Endothelial cell of umbilical vein (primary cell): Measurements from ENCODE around the gene TRIM64C.
"Not testable (repeated sequence)": the region's sequence is repeated elsewhere in the genome, so short reads cannot be mapped to it uniquely, and the experiment has no call there.

Experiments used
- EZH2 ChIP-seq: IDR thresholded peaks from 2 replicates; pipeline ENCODE4 v1.6.1; 2012; ENCODE audit warnings: borderline replicate concordance, low read depth, mild to moderate bottlenecking, moderate library complexity, low read length, inconsistent platforms; ENCODE audit not compliant: severe bottlenecking
- TF ChIP-seq, protein P1 (sequence below), 2 donors: IDR thresholded peaks; 1 replicate in 1 of 2; 2 replicates in 1 of 2; pipeline ENCODE4 v1.5.1; 2011; ENCODE audit warnings: low read length in 2 of 2, mild to moderate bottlenecking in 2 of 2, moderate library complexity in 2 of 2, control low read depth in 1 of 2, inconsistent platforms in 1 of 2, low read depth in 1 of 2; ENCODE audit not compliant: insufficient read depth in 1 of 2; ENCODE audit errors: extremely low read depth in 1 of 2

DNA sequence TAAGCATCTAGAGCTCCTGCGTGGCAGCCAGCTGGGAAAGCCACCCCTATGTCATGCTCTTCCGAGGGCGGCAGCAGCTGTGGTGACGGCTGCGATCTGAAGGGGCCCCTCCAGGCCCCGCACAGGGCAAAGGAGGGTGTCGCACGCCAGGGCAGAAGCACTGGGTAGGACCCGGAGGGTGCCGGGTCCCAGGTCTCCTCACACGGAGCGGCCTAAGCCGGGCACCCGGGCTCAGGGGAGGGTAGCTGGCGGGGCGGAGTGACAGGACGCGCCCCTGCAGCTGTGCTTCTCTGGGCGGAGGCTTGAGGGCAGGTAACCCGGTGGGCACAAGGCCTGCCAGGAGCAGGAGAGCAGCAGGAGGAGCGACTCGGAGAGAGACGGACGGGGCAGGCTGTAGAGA is 43.4 kb upstream of the TRIM64C start:
- TF ChIP-seq, protein P1, sequence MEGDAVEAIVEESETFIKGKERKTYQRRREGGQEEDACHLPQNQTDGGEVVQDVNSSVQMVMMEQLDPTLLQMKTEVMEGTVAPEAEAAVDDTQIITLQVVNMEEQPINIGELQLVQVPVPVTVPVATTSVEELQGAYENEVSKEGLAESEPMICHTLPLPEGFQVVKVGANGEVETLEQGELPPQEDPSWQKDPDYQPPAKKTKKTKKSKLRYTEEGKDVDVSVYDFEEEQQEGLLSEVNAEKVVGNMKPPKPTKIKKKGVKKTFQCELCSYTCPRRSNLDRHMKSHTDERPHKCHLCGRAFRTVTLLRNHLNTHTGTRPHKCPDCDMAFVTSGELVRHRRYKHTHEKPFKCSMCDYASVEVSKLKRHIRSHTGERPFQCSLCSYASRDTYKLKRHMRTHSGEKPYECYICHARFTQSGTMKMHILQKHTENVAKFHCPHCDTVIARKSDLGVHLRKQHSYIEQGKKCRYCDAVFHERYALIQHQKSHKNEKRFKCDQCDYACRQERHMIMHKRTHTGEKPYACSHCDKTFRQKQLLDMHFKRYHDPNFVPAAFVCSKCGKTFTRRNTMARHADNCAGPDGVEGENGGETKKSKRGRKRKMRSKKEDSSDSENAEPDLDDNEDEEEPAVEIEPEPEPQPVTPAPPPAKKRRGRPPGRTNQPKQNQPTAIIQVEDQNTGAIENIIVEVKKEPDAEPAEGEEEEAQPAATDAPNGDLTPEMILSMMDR (IDR thresholded peaks at IDR 0.05; ENCODE audit: extremely low read depth in 1 of 2, insufficient read depth in 1 of 2, low read depth in 1 of 2, low read length in 2 of 2), result not testable (repeated sequence)
- TF ChIP-seq EZH2, result not testable (repeated sequence)
